PFSK-1 (cell line): ENCODE measurements around the gene OPN1MW3.

Experiments used
- FOXP2 ChIP-seq: optimal IDR thresholded peaks from 2 replicates; pipeline ENCODE3; 2011; ENCODE audit warnings: borderline replicate concordance, control low read depth, inconsistent platforms; ENCODE audit not compliant: insufficient read depth; ENCODE audit errors: extremely low read length, extremely low read depth
- POLR2AphosphoS5 ChIP-seq: IDR thresholded peaks from 2 replicates; pipeline ENCODE4 v1.6.1; 2012; ENCODE audit warnings: low read depth, mild to moderate bottlenecking, control low read depth, low read length, moderate library complexity
- SIN3A ChIP-seq: IDR thresholded peaks from 2 replicates; pipeline ENCODE4 v1.6.1; 2012; ENCODE audit warnings: mild to moderate bottlenecking, low read length, moderate library complexity, borderline replicate concordance; ENCODE audit not compliant: insufficient read depth

GRCh38 chrX:154308108-154308946 is 50.9 kb downstream of the OPN1MW3 start:
- no peak for TF ChIP-seq SIN3A
- no peak for TF ChIP-seq POLR2AphosphoS5
- no peak for TF ChIP-seq FOXP2
